HepG2 (cell line): ENCODE measurements around the gene KAT7. TPM values are rescaled to one million over a fixed set of nuclear protein-coding genes. Genes with fewer than 3 reads are reported as not detected.
A peak's percentile ranks its signal among the peaks of the same experiment; 100 is the strongest.

Experiments used
- ATF7 ChIP-seq, 2 experiments: fragments of 450-650 bp in 1 of 2; sonication (generic) in 1 of 2; formaldehyde crosslinking in 1 of 2; IDR thresholded peaks; 2 replicates each; pipeline versions ENCODE4 v1.4.0 to v1.6.1; 2016 to 2020; ENCODE audit warnings: antibody characterized with exemption in 1 of 2, mild to moderate bottlenecking in 1 of 2, missing genetic modification reagents in 1 of 2
- CTCF ChIP-seq: sonication (generic); formaldehyde crosslinking; IDR thresholded peaks from 2 replicates; pipeline ENCODE4 v1.5.0; 2020; ENCODE audit warnings: mild to moderate bottlenecking, missing genetic modification reagents, moderate library complexity
- DR1 ChIP-seq: sonication (generic); formaldehyde crosslinking; IDR thresholded peaks from 2 replicates; pipeline ENCODE4 v1.8.0; 2021; ENCODE audit warnings: mild to moderate bottlenecking, missing genetic modification reagents, inconsistent platforms
- GLMP ChIP-seq: sonication (generic); formaldehyde crosslinking; IDR thresholded peaks from 2 replicates; pipeline ENCODE4 v1.9.0; 2021; ENCODE audit warnings: missing genetic modification reagents, mild to moderate bottlenecking, borderline replicate concordance
- HBP1 ChIP-seq: IDR thresholded peaks from 2 replicates; pipeline ENCODE4 v1.6.1; 2016; ENCODE audit warnings: low read depth, control low read depth
- PREB ChIP-seq: sonication (generic); formaldehyde crosslinking; IDR thresholded peaks from 2 replicates; pipeline ENCODE4 v1.4.0; 2020; ENCODE audit warnings: missing genetic modification reagents
- SIX1 ChIP-seq: sonication (generic); formaldehyde crosslinking; IDR thresholded peaks from 2 replicates; pipeline ENCODE4 v1.4.0; 2020; ENCODE audit warnings: missing genetic modification reagents, borderline replicate concordance
- SNAPC4 ChIP-seq: sonication (generic); formaldehyde crosslinking; IDR thresholded peaks from 2 replicates; pipeline ENCODE4 v1.4.0; 2020; ENCODE audit warnings: mild to moderate bottlenecking, missing genetic modification reagents
- ZBTB2 ChIP-seq: sonication (generic); formaldehyde crosslinking; IDR thresholded peaks from 2 replicates; pipeline ENCODE4 v1.8.0; 2022; ENCODE audit warnings: low read depth, missing genetic modification reagents
- ZNF160 ChIP-seq: sonication (generic); formaldehyde crosslinking; IDR thresholded peaks from 2 replicates; pipeline ENCODE4 v1.8.0; 2022; ENCODE audit warnings: mild to moderate bottlenecking, inconsistent platforms, missing genetic modification reagents
- ZNF703 ChIP-seq: sonication (generic); formaldehyde crosslinking; IDR thresholded peaks from 2 replicates; pipeline ENCODE4 v1.5.1; 2020; ENCODE audit warnings: missing genetic modification reagents, mild to moderate bottlenecking, moderate library complexity, borderline replicate concordance
- ZNF766 ChIP-seq: sonication (generic); formaldehyde crosslinking; IDR thresholded peaks from 2 replicates; pipeline ENCODE4 v1.5.0; 2020; ENCODE audit warnings: missing genetic modification reagents, borderline replicate concordance
- ZNF883 ChIP-seq: sonication (generic); formaldehyde crosslinking; IDR thresholded peaks from 2 replicates; pipeline ENCODE4 v1.5.1; 2020; ENCODE audit warnings: mild to moderate bottlenecking, missing genetic modification reagents; ENCODE audit errors: not compliant biosample characterization
- polyA plus RNA-seq, 8 experiments: library from polyadenylated mRNA; depleted of rRNA in 3 of 8; stranded (reverse) in 7 of 8; unstranded in 1 of 8; fragments of >200 nt; fragmentation: Illumina TruSeq in 4 of 8; extraction: Trizol in 4 of 8; gene quantifications; 2 replicates each; pipeline versions ENCODE4 v1.2.1 to v1.2.3, GENCODE V29; 2011 to 2016; ENCODE audit warnings: low read depth in 4 of 8, missing spikeins in 1 of 8, mixed read lengths in 1 of 8; ENCODE audit not compliant: insufficient read depth in 1 of 8
- total RNA-seq, 5 experiments: library from RNA; depleted of rRNA; stranded (reverse); fragments of >200 nt; fragmentation: Illumina TruSeq; extraction: Trizol; gene quantifications; 2 replicates each; pipeline ENCODE4 v1.2.3, GENCODE V29; 2016; ENCODE audit warnings: low read depth in 1 of 5

KAT7 gene
- total and polyA plus RNA-seq, 2 of the 13 experiments (the other 11 are each of a cell fraction or from before 2014, with no cell fraction given): 21.2 to 39.2 TPM

GRCh38 chr17:49788478-49789242 is at the start of gene KAT7 (continued):
- TF ChIP-seq CTCF (CRISPR knock-in tag) (no peak; the same call in 1 of the 2 replicates), DR1 (CRISPR knock-in tag) (peak; percentile 85; the same call in 1 of the 2 replicates), HBP1 (CRISPR knock-in tag) (peak; percentile 61; the same call in 1 of the 2 replicates), ATF7 (IDR thresholded peaks at IDR 0.05) (no peak), ATF7 (CRISPR knock-in tag; IDR thresholded peaks at IDR 0.05) (peak; percentile 46; the same call in 1 of the 2 replicates), ZNF703 (no peak), GLMP (CRISPR knock-in tag) (no peak), PREB (CRISPR knock-in tag) (no peak), ZNF160 (peak; percentile 55; the same call in 1 of the 2 replicates), SNAPC4 (CRISPR knock-in tag) (peak; percentile 78; the same call in 1 of the 2 replicates), ZBTB2 (no peak), ZNF766 (CRISPR knock-in tag) (peak; percentile 82; the same call in 1 of the 2 replicates), SIX1 (peak; percentile 48; the same call in 1 of the 2 replicates), ZNF883 (CRISPR knock-in tag) (peak; percentile 94)
